GM23338 (cell line): ENCODE data around the gene MARCHF2.
"Not testable (repeated sequence)": the region's sequence is repeated elsewhere in the genome, so short reads cannot be mapped to it uniquely, and the experiment has no call there.

Experiments used
- CREB1 ChIP-seq: fragments of 250-450 bp; sonication (Bioruptor Pico); IDR thresholded peaks from 2 replicates; pipeline ENCODE4 v1.5.0; 2020; ENCODE audit warnings: low read depth, mild to moderate bottlenecking, moderate library complexity
- EZH2 ChIP-seq: fragments of 200-600 bp; sonication (generic); IDR thresholded peaks from one replicate; pipeline ENCODE4 v1.8.0; 2017; ENCODE audit warnings: antibody characterized with exemption, mild to moderate bottlenecking, low read depth; ENCODE audit not compliant: unreplicated experiment
- TF ChIP-seq, protein P1 (sequence below), 2 experiments: fragments of 200-600 bp in 1 of 2; sonication (generic) in 1 of 2; conservative IDR thresholded peaks; 2 replicates each; pipeline versions ENCODE4 v1.5.1 to v1.6.1; 2016 to 2017; ENCODE audit warnings: antibody characterized with exemption in 2 of 2, low read depth in 2 of 2, mild to moderate bottlenecking in 2 of 2, moderate library complexity in 1 of 2

- TF ChIP-seq, protein P1, sequence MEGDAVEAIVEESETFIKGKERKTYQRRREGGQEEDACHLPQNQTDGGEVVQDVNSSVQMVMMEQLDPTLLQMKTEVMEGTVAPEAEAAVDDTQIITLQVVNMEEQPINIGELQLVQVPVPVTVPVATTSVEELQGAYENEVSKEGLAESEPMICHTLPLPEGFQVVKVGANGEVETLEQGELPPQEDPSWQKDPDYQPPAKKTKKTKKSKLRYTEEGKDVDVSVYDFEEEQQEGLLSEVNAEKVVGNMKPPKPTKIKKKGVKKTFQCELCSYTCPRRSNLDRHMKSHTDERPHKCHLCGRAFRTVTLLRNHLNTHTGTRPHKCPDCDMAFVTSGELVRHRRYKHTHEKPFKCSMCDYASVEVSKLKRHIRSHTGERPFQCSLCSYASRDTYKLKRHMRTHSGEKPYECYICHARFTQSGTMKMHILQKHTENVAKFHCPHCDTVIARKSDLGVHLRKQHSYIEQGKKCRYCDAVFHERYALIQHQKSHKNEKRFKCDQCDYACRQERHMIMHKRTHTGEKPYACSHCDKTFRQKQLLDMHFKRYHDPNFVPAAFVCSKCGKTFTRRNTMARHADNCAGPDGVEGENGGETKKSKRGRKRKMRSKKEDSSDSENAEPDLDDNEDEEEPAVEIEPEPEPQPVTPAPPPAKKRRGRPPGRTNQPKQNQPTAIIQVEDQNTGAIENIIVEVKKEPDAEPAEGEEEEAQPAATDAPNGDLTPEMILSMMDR (conservative IDR thresholded peaks at IDR 0.05; ENCODE audit: low read depth in 2 of 2): not testable (repeated sequence)
- TF ChIP-seq EZH2, CREB1: not testable (repeated sequence)
These were observed 37.3 kb upstream of the MARCHF2 start for GRCh38 chr19:8375766-8376165.
